GM19023 (cell line): ENCODE measurements around the gene THAP3.
A peak's percentile ranks its signal among the peaks of the same experiment; 100 is the strongest.

ENCODE experiments used
- ATAC-seq: cut with Tn5 transposase; IDR thresholded peaks from one replicate; pipeline ENCODE4 v1.9.1; 2021; ENCODE audit warnings: mild to moderate bottlenecking, moderate library complexity; ENCODE audit not compliant: unreplicated experiment

Gene THAP3

DNA sequence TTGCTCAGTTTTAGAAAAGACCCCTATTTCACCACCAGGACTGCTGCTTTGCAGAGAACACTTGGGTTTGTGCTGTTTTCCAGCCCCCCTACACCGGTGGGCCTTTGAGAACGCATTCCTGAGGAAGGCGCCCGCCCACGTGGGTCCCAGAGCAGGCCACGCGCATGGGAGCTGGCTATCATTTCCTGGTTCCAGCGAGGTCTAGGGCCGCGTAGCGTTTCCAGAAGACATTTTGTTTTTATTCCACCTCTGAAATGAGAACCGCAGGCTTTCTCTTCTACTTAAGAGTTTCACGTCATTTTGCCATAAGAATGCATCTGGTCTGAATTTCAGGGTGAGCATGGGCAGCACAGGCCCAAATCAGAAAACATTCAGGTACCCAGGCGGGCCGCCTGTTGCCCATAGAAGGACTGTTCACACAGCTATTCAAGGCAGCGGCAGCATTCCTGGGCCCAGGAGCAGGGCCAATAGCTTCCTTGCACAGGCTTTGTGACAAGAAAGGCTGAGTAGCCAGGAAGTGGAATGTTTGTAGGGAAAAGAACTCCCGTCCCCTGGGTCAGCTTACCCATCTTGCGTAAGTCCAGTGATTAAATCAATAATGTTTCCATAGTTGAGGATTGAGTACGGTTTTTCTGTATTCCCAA is 20.6 kb upstream of the THAP3 start:
- no peak for ATAC-seq

GRCh38 chr1:6612641-6613360 is 11.9 kb upstream of the THAP3 start:
- ATAC-seq, result peak; percentile 38

DNA sequence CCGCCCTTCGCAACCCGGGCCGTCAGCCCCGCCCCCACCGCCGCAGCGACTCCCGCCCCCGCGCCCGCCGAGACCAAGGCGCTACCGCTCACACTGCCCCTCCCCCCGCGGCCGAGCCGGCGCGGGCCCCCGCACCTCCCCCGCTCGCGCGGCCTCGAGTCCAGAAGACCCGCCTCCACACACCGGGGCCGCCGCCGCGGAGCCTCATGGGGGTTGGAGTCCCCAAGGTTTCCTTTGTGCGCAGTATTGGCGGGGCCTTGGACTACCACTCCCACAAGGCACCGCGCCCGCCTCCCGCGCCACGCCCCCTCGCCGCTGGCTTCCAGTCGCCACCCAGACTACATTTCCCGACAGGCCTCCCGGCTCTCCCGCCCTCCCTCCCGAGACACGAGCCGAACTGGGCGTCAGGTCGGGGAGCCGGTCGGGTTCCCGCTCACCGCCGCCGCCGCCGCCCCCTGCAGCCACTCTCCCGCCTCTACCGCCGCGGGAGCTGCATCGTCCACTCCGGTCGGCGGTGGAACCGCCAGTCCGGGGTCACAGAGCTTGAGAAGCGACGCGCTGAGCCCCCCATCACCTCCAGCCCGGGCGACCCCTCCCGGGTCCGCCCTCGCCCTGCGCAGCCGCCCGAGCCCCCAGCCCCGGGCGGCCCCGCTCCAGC is 11.2 kb upstream of the THAP3 start, which contains the start of gene PHF13:
PHF13 (plus strand) TSS at position 371 of the 658 bp plus-strand sequence. CDS start 336 bp downstream, outside the sequence.
- peak; percentile 84 for ATAC-seq

GRCh38 chr1:6614019-6614928 is 10.4 kb upstream of the THAP3 start:
- ATAC-seq, result no peak

DNA sequence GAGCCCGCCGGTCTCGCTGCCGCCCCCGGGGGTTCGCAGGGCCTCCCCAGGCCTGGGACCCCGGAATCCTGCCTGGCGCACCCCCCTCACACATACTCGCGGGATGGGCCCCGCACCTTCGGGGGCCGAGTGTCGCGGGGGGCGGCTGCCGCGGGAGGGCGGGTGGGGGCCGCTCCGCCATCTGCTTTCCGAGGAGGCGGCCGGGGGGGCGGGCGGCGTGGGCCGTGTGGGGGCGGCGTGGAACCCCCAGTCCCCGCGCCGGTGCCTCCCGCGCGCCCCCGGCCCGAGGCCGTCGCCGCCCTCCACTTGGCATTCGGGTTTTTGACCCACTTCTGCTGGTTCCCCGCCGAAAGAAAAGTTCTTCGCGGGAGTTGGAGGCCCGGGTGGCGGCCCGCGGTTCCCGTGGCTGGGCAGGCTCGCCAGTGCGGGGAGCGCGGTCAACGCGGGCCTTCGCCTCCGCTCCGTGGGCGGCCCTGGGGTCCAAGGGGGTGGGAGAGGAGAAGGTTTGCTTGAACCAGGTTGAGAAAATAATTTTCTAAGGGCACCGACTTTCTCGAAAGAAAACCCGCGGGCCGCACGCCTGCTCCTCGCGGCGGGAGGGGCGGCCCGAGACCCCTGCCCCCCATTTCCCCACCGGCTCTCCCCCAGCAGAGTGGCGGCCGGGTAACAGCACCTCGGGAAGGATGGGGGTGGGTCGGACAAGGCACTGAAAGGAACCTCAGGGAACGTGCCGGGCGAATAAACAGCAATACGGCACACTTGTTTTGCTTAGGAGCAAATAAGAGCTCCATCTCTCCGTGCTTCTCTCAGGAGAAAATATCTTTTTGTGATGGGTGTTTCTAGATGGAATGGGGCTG is 9.5 kb upstream of the THAP3 start:
- ATAC-seq, result no peak

GRCh38 chr1:6619045-6619444 is 5.6 kb upstream of the THAP3 start:
- ATAC-seq, result no peak

- no peak for ATAC-seq
These were observed 3.0 kb upstream of the THAP3 start for GRCh38 chr1:6621429-6622391.

DNA sequence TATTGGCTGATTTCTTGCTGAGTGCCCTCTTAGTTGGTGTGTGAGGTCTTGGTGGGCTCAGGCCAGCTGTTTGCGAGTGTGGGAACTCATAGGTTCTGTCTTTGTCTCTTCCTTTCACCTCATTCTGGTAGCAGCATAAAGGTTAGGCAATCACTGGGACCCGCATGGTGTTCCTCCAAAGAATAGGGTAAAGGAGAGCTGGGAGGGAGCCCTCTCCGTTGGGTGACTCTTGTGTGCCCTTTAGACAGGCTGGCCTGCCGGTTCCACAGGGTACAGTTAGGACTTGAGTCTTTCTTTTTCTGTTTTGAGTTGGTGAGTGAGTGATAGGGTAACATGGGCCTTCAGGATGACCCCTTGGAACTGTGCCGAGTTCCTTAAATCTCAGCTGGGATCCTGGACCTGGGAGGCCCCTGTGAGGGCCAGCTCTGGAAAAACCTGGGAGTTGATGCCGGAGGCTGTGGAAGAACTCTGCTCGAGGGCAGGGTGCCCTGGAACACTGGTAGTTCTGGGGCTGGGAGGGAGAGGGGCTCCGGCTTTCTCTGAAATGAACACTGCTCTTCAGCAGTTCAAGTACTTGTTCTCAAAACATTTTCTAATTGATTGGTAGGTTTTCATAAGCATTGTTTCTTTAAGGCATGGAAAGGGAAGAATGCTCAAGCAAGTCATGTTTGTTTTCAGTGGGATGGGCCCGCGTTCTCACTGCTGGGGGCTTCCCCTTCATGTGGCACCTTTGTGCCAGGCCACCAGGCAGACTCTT is 2.1 kb upstream of the THAP3 start:
- ATAC-seq, result no peak

DNA sequence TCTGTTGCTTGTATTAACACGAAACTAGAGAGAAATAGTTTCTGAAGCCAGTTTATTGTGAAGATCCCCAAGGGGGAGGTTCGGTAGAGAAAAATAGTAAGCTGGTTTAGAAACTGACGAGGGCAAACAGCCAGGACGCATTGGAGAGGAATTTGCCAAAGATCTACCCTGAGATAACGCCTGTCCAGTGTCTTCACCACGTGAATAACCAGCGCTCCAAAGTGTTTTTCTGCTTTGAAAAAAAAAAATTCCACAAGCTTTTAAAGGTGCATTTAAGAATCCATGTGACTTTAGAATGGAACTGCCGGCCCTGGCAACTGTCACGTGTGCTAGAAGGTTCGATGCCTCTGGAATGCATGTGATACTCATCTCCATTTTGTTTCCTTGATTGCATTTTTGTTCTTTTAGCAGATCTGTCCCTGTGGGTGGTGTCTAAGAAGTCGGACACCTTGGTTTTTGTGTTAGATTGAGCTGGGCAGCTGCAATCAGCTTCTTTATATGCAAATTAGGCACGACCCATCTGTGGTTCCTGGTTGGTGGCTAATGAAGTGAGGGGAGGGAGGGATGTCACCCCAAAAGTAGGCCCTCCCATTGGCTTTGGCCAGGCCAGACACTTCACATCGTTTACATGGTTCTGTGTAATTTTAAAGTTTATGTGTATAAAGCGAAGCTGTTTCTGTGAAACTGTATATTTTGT is 1.3 kb upstream of the THAP3 start:
- ATAC-seq, result no peak

GRCh38 chr1:6625584-6626149 is 999 bp downstream of the THAP3 start:
- ATAC-seq, result no peak

GRCh38 chr1:6627031-6627430 is 2.4 kb downstream of the THAP3 start:
- ATAC-seq, result no peak

- no peak for ATAC-seq
These were observed 3.3 kb downstream of the THAP3 start for GRCh38 chr1:6627841-6628545.

DNA sequence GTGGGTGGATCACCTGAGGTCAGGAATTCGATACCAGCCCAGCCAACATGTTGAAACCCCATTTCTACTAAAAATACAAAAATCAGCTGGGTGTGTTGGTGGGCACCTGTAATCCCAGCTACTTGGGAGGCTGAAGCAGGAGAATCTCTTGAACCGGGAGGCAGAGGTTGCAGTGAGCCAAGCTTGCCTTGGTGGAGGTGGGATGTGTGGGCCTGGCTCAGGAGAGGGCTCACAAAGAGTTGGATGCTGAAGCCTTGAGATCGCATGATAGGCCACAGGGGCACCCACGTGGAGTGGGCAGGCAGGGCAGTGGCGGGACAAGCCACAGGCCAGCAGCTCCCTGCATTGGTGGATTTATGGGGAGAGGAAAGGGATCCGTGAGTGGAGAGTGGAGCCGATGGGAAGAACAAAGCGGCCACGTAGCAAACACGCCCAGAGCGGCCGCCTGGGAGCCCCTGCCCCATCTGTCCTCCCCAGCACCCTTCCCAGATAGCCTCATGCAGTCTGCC is 4.4 kb downstream of the THAP3 start:
- ATAC-seq, result no peak

DNA sequence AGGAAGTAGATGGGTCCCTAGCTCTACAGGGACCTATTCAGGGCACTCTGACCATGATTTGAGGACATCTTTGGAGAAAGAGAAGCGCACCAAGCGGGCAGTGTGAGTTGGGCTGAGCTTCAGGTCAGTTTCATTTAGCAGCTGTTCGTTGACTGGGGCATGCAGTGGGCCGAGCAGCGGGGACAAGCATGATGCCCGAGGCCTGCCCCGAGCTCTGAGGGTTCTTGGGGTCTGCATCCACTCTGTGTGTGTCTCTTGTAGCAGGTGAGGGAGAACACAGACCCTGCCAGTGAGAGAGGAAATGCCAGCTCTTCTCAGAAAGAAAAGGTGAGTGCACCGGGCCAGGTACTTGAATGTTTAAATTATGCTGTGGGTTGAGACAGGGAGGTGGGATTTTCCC is 5.4 kb downstream of the THAP3 start:
- no peak for ATAC-seq

GRCh38 chr1:6631058-6631457 is 6.4 kb downstream of the THAP3 start:
- no peak for ATAC-seq
